ENCODE results near the gene TENM4.

TENM4 gene

GRCh38 chr11:79440571-79441460 lies at the start of gene TENM4:
Gene TENM4, minus strand, starts transcription at chr11:79441030. Its CDS starts 371,086 bp downstream, at chr11:79069944.
- no peak for DNase-seq

- DNase-seq = no peak
Observed at GRCh38 chr11:79488286-79488685, 47.5 kb upstream of the TENM4 start.

- DNase-seq = no peak
Observed at GRCh38 chr11:79487412-79487811, 46.6 kb upstream of the TENM4 start.

- no peak for DNase-seq
Observed at GRCh38 chr11:79486242-79486984, 45.6 kb upstream of the TENM4 start.

GRCh38 chr11:79485694-79486093 lies 44.9 kb upstream of the TENM4 start:
- DNase-seq = no peak

GRCh38 chr11:79484872-79485271 lies 44.0 kb upstream of the TENM4 start:
- DNase-seq = no peak

- no peak for DNase-seq
Observed at GRCh38 chr11:79482800-79483199, 42.0 kb upstream of the TENM4 start.

GRCh38 chr11:79481795-79482194 lies 41.0 kb upstream of the TENM4 start:
- DNase-seq = no peak

GRCh38 chr11:79480864-79481263 lies 40.0 kb upstream of the TENM4 start:
- no peak for DNase-seq

GRCh38 chr11:79472819-79473529 lies 32.1 kb upstream of the TENM4 start:
- no peak for DNase-seq

GRCh38 chr11:79471071-79471844 lies 30.4 kb upstream of the TENM4 start:
- DNase-seq = no peak

GRCh38 chr11:79470161-79470560 lies 29.3 kb upstream of the TENM4 start:
- DNase-seq = no peak

GRCh38 chr11:79467761-79468160 lies 26.9 kb upstream of the TENM4 start:
- no peak for DNase-seq

GRCh38 chr11:79466411-79466810 lies 25.6 kb upstream of the TENM4 start:
- DNase-seq = no peak

- DNase-seq = no peak
Observed at GRCh38 chr11:79465160-79465559, 24.3 kb upstream of the TENM4 start.

GRCh38 chr11:79461666-79462645 lies 21.1 kb upstream of the TENM4 start:
- no peak for DNase-seq

- DNase-seq = peak; percentile 3
Observed at GRCh38 chr11:79461144-79461543, 20.3 kb upstream of the TENM4 start.

- DNase-seq = no peak
Observed at GRCh38 chr11:79458709-79459108, 17.9 kb upstream of the TENM4 start.

- no peak for DNase-seq
Observed at GRCh38 chr11:79456501-79456900, 15.7 kb upstream of the TENM4 start.

GRCh38 chr11:79453617-79454016 lies 12.8 kb upstream of the TENM4 start:
- DNase-seq = no peak

- DNase-seq = no peak
Observed at GRCh38 chr11:79449040-79449439, 8.2 kb upstream of the TENM4 start.
